ENCODE data around the gene RAB3A. TPM values are rescaled to one million over a fixed set of nuclear protein-coding genes. Genes with fewer than 3 reads are reported as not detected.

RAB3A gene
- total and polyA plus RNA-seq, 9 of the 15 experiments (the other 6 are each of a cell fraction or from before 2014, with no cell fraction given), result 0.17 to 5.1 (median 0.90) TPM; not detected in 1

GRCh38 chr19:18203863-18204393 is at the start of gene RAB3A (continued):
- TF ChIP-seq SNAPC5 (CRISPR knock-in tag; IDR thresholded peaks at IDR 0.05) (no peak), ZNF780A (CRISPR knock-in tag; IDR thresholded peaks at IDR 0.05) (no peak), CREB3 (tag; conservative IDR thresholded peaks at IDR 0.05; ENCODE audit: low read depth) (no peak), TAF1 (IDR thresholded peaks at IDR 0.05; ENCODE audit: control insufficient read depth, extremely low read depth, insufficient read depth, low read length, severe bottlenecking) (no peak), ZNF311 (CRISPR knock-in tag; IDR thresholded peaks at IDR 0.05) (no peak), PHB (CRISPR knock-in tag; IDR thresholded peaks at IDR 0.05) (no peak), CAMTA2 (CRISPR knock-in tag; conservative IDR thresholded peaks at IDR 0.05) (no peak), TFAP4 (CRISPR knock-in tag; IDR thresholded peaks at IDR 0.05; ENCODE audit: borderline replicate concordance) (peak; percentile 87), NCOA1 (IDR thresholded peaks at IDR 0.05; ENCODE audit: low read depth) (no peak), ZNF668 (CRISPR knock-in tag; IDR thresholded peaks at IDR 0.05) (no peak), SREBF2 (CRISPR knock-in tag; IDR thresholded peaks at IDR 0.05) (no peak), HMG20B (CRISPR knock-in tag; IDR thresholded peaks at IDR 0.05) (no peak), CHD4 (IDR thresholded peaks at IDR 0.05; ENCODE audit: insufficient read depth, insufficient replicate concordance, low read depth, low read length, poor library complexity, severe bottlenecking) (no peak), GTF2E2 (tag; IDR thresholded peaks at IDR 0.05) (no peak), MNT (conservative IDR thresholded peaks at IDR 0.05) (peak in 1 of 2 experiments; percentile 1; a peak in 1 of 4 replicates), ZNF644 (tag; IDR thresholded peaks at IDR 0.05; ENCODE audit: low read depth) (no peak)
